ENCODE measurements around the gene CAMK1D.
"Not testable (repeated sequence)": the region's sequence is repeated elsewhere in the genome, so short reads cannot be mapped to it uniquely, and the experiment has no call there.

CAMK1D gene

DNA sequence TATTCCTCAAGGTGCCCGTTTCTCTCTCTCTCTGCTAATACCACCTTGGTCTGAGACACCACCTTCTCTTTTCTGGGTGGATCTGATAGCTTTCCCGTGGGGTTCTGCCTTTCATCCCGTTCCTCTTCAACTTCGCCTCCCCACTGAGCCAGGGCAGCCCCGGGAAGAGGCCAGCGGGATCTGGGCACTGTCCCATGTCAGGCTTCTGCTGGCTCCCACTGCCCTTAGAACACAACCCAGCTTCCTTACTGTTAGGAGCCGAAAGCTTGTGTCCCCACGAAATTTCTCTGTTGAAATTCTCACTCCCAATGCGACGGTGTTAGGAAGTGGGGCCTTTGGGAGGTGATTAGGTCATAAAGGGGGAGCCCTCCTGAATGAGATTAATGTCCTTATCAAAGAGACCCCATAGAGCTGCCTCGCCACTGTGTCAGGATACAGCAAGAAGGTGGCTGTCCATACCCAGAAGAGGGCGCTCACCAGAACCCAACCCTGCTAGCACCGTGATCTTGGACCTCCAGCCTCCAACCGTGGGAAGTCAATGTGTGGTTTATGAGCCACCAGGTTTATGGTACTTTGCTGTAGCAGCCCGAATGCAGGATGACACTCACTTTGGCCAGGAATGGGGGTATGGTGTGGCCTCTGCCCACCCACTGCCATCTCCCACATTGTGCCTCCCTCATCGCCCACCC lies 79.2 kb downstream of the CAMK1D start:
- Mint-ChIP-seq H3K4me3 (no peak overlapping the region), H3K4me1 (peaks cover 39% of the 10 kb centered on the region), H3K27me3 (ENCODE audit: low read depth) (peaks cover 11% of the 10 kb centered on the region), H3K27ac (no peak overlapping the region), H3K36me3 (ENCODE audit: low read depth) (no peaks in the 10 kb centered on the region), H3K9me3 (no peaks in the 10 kb centered on the region)
- TF ChIP-seq, protein P1, sequence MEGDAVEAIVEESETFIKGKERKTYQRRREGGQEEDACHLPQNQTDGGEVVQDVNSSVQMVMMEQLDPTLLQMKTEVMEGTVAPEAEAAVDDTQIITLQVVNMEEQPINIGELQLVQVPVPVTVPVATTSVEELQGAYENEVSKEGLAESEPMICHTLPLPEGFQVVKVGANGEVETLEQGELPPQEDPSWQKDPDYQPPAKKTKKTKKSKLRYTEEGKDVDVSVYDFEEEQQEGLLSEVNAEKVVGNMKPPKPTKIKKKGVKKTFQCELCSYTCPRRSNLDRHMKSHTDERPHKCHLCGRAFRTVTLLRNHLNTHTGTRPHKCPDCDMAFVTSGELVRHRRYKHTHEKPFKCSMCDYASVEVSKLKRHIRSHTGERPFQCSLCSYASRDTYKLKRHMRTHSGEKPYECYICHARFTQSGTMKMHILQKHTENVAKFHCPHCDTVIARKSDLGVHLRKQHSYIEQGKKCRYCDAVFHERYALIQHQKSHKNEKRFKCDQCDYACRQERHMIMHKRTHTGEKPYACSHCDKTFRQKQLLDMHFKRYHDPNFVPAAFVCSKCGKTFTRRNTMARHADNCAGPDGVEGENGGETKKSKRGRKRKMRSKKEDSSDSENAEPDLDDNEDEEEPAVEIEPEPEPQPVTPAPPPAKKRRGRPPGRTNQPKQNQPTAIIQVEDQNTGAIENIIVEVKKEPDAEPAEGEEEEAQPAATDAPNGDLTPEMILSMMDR (IDR thresholded peaks at IDR 0.05; ENCODE audit: unreplicated experiment in 3 of 3): no peak

DNA sequence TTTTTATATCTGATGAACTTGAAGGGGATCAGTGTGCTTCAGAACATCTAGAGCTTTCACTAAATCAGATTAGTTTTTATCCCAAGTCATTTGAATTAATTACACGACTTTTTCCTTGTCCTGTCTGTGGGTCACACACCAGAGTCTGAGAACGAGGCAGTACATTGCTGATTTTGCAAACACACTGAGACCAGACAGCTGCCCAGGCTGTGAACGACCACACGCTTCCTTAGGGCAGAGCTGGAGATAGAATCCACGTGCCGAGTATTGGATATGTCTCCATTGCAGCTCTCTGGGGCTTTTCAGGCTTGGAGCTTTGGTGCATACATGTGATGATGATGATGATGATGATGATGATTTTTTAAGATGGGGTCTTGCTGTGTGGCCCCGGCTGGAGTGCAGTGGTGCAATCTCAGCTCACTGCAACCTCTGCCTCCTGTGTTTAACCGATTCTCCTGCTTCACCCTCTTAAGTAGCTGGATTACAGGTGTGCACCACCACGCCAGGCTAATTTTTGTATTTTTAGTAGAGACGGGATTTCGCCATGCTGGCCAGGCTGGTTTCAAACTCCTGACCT lies 81.1 kb downstream of the CAMK1D start:
- H3K4me1 Mint-ChIP-seq: peaks cover 37% of the 10 kb centered on the region
- H3K27ac Mint-ChIP-seq: peak overlapping the region in 2 of 3 experiments; percentile 19 to 33
- TF ChIP-seq, protein P1 (IDR thresholded peaks at IDR 0.05; ENCODE audit: unreplicated experiment in 3 of 3): no peak
- no peak overlapping the region for H3K4me3 Mint-ChIP-seq
- peaks cover 12% of the 10 kb centered on the region for H3K27me3 Mint-ChIP-seq (ENCODE audit: low read depth)
- H3K36me3 Mint-ChIP-seq (ENCODE audit: low read depth): no peaks in the 10 kb centered on the region
- no peaks in the 10 kb centered on the region for H3K9me3 Mint-ChIP-seq

DNA sequence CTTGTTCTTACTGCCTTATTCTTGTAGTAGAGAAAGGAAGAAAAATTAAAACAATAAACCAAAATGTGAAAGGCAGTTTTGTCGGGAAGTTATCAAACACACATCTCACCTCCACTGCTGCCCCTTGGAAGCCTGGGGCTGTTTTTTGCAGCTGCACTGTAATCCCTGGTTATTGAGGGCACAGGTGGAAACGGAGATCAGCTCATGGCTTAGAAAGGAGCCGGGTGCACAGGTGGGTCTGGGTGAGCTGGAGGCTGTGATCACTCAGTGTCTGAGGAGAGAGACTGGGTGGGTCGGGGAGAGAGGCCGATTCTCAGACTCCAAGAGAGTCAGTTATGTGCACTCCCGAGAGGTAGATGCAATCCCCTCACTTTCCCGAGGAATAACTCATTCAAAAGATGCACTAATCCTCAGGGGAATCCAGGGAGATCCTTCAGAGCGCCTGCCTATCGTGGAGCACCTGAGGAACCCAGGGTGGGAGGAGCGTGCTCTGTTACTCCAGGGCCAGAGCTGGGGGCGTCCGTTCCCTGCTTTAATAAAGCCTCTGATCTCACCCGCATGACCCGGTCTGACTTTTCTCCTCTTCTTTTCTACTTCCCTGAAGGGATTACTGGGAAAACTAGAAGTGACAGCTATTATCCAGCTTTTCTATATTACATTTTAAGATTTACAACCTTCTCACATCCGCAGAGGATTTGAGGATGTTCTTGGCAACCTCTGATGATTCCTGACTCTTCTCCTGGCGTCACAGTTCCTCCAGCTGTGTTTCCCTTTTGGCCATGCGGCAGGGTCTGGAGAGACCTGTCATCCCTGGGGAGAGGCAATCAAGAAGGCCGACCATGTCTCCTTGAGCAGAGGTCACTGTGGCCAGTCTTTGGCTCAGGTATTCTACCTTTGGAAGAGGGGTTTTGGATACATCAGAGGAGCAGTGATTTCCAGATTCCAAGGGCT lies 82.1 kb downstream of the CAMK1D start:
- Mint-ChIP-seq H3K4me1 (peaks cover 34% of the 10 kb centered on the region), H3K9me3 (no peaks in the 10 kb centered on the region), H3K27me3 (ENCODE audit: low read depth) (peaks cover 16% of the 10 kb centered on the region), H3K36me3 (ENCODE audit: low read depth) (no peaks in the 10 kb centered on the region), H3K4me3 (peak overlapping the region in 1 of 3 experiments; percentile 8), H3K27ac (peak overlapping the region in 1 of 3 experiments; percentile 28)
- TF ChIP-seq, protein P1 (IDR thresholded peaks at IDR 0.05; ENCODE audit: unreplicated experiment in 3 of 3): no peak

DNA sequence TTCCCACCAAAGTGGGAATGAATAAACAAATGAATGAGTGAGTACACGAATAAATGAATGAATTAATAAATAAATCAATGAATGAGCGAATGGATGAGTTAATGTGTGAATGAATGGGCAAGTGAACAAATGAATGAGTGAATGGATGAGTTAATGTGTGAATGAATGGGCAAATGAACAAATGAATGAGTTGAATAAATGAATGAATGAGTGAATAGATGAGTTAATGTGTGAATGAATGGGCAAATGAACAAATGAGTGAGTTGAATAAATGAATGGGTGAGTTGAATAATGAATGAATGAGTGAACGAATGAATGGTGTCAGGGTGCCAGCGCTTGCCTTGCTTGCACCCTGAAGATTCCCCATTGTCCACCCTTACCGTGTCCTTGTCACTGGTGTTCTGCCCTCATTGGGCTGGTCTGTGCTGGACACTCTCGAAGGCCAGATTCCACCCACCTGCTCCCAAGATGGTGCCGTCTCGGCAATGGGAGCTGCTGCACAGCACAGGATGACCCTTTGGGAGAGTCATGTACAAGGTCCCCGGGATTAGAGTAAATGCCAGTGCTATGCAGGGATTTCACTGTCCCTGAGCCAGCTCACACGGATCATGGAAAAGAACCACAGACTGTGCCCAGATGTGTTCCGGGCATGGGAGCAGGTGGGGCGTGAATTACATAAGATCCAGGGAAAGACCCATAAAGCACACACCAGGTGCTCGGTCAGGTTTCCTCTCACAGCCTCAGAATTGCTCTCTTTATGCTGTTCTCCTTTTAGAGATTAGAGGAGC lies 83.2 kb downstream of the CAMK1D start:
- Mint-ChIP-seq H3K4me3 (no peak overlapping the region), H3K36me3 (ENCODE audit: low read depth) (no peaks in the 10 kb centered on the region), H3K27ac (peak overlapping the region in 1 of 3 experiments; percentile 16), H3K9me3 (no peaks in the 10 kb centered on the region), H3K27me3 (ENCODE audit: low read depth) (peaks cover 25% of the 10 kb centered on the region), H3K4me1 (peaks cover 34% of the 10 kb centered on the region)
- TF ChIP-seq, protein P1 (IDR thresholded peaks at IDR 0.05; ENCODE audit: unreplicated experiment in 3 of 3): no peak

DNA sequence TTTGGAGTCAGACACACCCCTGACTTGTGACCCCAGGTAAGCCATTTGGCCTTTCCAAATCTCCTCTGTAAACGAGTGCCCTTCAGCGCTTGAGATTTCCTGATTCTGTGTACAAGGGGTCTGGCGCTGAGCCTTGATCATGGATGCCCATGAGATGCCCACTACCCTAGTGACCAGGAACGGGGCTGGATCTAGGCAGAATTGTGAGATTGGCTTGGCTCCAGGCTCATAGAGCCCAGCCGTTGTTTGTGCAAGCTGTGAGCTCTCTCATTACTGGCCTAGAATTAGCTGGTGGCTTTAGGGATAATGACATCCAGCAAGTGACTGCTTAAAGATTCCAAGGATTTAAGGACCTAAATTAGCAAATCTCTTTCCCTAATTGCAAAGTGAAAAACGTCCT lies 84.9 kb downstream of the CAMK1D start:
- no peak overlapping the region for H3K4me3 Mint-ChIP-seq
- peaks cover under 1% of the 10 kb centered on the region for H3K36me3 Mint-ChIP-seq (ENCODE audit: low read depth)
- H3K27ac Mint-ChIP-seq: no peak overlapping the region
- H3K9me3 Mint-ChIP-seq: peaks cover 2% of the 10 kb centered on the region
- peaks cover 45% of the 10 kb centered on the region for H3K4me1 Mint-ChIP-seq
- peaks cover 32% of the 10 kb centered on the region for H3K27me3 Mint-ChIP-seq (ENCODE audit: low read depth)
- TF ChIP-seq, protein P1 (IDR thresholded peaks at IDR 0.05; ENCODE audit: unreplicated experiment in 3 of 3): no peak

DNA sequence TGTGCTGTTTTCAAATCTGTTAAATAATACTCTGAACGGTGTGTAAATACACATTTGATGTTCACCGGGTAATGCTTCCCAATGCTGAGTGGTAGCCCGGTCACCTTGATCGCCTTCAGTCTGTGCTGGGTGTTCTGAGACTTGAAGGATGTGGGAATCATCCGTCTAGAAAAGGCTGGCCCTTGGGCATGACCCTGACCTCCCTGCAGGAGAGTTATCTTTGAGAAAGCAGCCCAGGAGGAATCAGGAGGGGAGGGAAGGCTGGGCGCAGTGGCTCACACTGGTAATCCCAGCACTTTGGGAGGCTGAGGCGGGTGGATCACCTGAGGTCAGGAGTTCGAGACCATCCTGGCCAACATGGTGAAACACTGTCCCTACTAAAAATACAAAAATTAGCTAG lies 85.3 kb downstream of the CAMK1D start:
- not testable (repeated sequence) for H3K27ac Mint-ChIP-seq; H3K9me3 Mint-ChIP-seq; H3K4me3 Mint-ChIP-seq; H3K36me3 Mint-ChIP-seq (ENCODE audit: low read depth)
- H3K4me1 Mint-ChIP-seq: peaks cover 47% of the 10 kb centered on the region
- H3K27me3 Mint-ChIP-seq (ENCODE audit: low read depth): peaks cover 32% of the 10 kb centered on the region
